Ovary (tissue), 9 donors: Measurements from ENCODE around the gene RASL12. TPM values are rescaled to one million over a fixed set of nuclear protein-coding genes. Genes with fewer than 3 reads are reported as not detected.

Experiments used
- DNase-seq, 5 donors: peaks; one replicate each; pipeline ENCODE4 v3.0.0-alpha.2; 2019 to 2020
- H3K27ac ChIP-seq, 2 donors: fragments of 200-600 bp; one replicate each; pipeline versions ENCODE4 v1.5.1 to v1.8.0; 2019 to 2022
- H3K27me3 ChIP-seq: fragments of 200-600 bp; one replicate; pipeline ENCODE4 v1.8.0; 2022
- H3K36me3 ChIP-seq: fragments of 200-600 bp; sonication (generic); one replicate; pipeline ENCODE4 v1.5.1; 2019
- H3K4me1 ChIP-seq: one replicate; pipeline ENCODE4 v1.8.1; 2013; ENCODE audit warnings: mild to moderate bottlenecking, moderate library complexity; ENCODE audit not compliant: insufficient read depth
- H3K4me3 ChIP-seq: fragments of 200-600 bp; sonication (generic); one replicate; pipeline ENCODE4 v1.5.1; 2017
- H3K9me3 ChIP-seq, 2 donors: fragments of 200-600 bp in 1 of 2; sonication (generic) in 1 of 2; one replicate each; pipeline versions ENCODE4 v1.5.1 to v1.8.1; 2013 to 2019; ENCODE audit warnings: mild to moderate bottlenecking in 1 of 2, moderate library complexity in 1 of 2
- CTCF ChIP-seq, 3 donors: fragments of 450-650 bp in 2 of 3; fragments of 200-600 bp in 1 of 3; IDR thresholded peaks; one replicate each; pipeline versions ENCODE4 v1.5.1 to v1.8.0; 2016 to 2022; ENCODE audit warnings: antibody characterized with exemption in 3 of 3, mild to moderate bottlenecking in 1 of 3
- EP300 ChIP-seq: sonication (generic); formaldehyde crosslinking; IDR thresholded peaks from one replicate; pipeline ENCODE4 v1.6.1; 2017; ENCODE audit warnings: antibody characterized with exemption
- POLR2A ChIP-seq: fragments of 450-650 bp; IDR thresholded peaks from one replicate; pipeline ENCODE4 v1.6.1; 2017; ENCODE audit warnings: antibody characterized with exemption, mild to moderate bottlenecking, moderate library complexity
- WGBS, 3 donors: extraction: QIAGEN DNeasy Blood & Tissue Kit in 1 of 3; methylation state at CpG; one replicate each; pipeline versions ENCODE4 v1.1.5 to v1.1.7; 2013 to 2017; 5-methylcytosine and 5-hydroxymethylcytosine counted together
- intact Hi-C, 4 donors: fragments of 100-400 bp; cut with DNase I; formaldehyde crosslinking; loops; one replicate each; pipeline versions ENCODE4 v1.11.0 to v1.15.1; 2022 to 2023
- polyA plus RNA-seq, 2 donors: library from polyadenylated mRNA; stranded (reverse); fragments of 200-250 nt in 1 of 2; fragments of 350-450 nt in 1 of 2; fragmentation: Illumina TruSeq in 1 of 2; extraction: RNeasy Lipid Tissue Mini Kit (QIAGEN cat#74804) in 1 of 2; gene quantifications; one replicate each; pipeline ENCODE4 v1.2.3, GENCODE V29; 2013 to 2014
- total RNA-seq, 7 donors: library from RNA; depleted of rRNA in 2 of 7; stranded (reverse); fragments of >200 nt in 2 of 7; fragmentation: NEBNext Ultra II Directional in 3 of 7; extraction: Animal tissue kit (Norgen Biotek cat#: 25700) in 3 of 7; gene quantifications; one replicate each; pipeline versions ENCODE4 v1.1.0 to v1.2.4, GENCODE V29; 2016 to 2023
- donor health status: DM: no; HTN: no; CAD: no; lungs with moderate emphysema.
- donor health status: DM: no; HTN: no; CAD: no.
- donor health status: Bipolar disorder and iron deficiency.
- donor health status: DM: yes; HTN: yes; CAD: no.
- donor health status: DM: no; HTN: no; CAD: no.
- donor health status: DM: yes; HTN: yes; CAD: no.

The RASL12 gene
- total and polyA plus RNA-seq, 9 donors: 4.8 to 31.1 (median 17.4) TPM

GRCh38 chr15:65055201-65055870 is 12.5 kb downstream of the RASL12 start:
- WGBS, 3 donors: 35 to 46% (median 40%) methylated on average over 6 of the region's 6 CpGs
- H3K27me3 ChIP-seq: no peaks in the 10 kb centered on the region
- intact Hi-C loops: loop anchor here in 3 of 4 donors (2.0 to 10.0 kb wide), 3 partner anchors 23 to 219 kb away; no protein-coding TSS in a partner anchor
- DNase-seq: peak in 1 of 5 donors; percentile 10
- H3K9me3 ChIP-seq: no peaks in the 10 kb centered on the region
- H3K27ac ChIP-seq: no peak overlapping the region
- no peak overlapping the region for H3K4me3 ChIP-seq
- no peaks in the 10 kb centered on the region for H3K4me1 ChIP-seq
- H3K36me3 ChIP-seq: no peaks in the 10 kb centered on the region
- no peak for TF ChIP-seq POLR2A
- TF ChIP-seq EP300: no peak
- no peak for TF ChIP-seq CTCF (IDR thresholded peaks at IDR 0.05)

DNA sequence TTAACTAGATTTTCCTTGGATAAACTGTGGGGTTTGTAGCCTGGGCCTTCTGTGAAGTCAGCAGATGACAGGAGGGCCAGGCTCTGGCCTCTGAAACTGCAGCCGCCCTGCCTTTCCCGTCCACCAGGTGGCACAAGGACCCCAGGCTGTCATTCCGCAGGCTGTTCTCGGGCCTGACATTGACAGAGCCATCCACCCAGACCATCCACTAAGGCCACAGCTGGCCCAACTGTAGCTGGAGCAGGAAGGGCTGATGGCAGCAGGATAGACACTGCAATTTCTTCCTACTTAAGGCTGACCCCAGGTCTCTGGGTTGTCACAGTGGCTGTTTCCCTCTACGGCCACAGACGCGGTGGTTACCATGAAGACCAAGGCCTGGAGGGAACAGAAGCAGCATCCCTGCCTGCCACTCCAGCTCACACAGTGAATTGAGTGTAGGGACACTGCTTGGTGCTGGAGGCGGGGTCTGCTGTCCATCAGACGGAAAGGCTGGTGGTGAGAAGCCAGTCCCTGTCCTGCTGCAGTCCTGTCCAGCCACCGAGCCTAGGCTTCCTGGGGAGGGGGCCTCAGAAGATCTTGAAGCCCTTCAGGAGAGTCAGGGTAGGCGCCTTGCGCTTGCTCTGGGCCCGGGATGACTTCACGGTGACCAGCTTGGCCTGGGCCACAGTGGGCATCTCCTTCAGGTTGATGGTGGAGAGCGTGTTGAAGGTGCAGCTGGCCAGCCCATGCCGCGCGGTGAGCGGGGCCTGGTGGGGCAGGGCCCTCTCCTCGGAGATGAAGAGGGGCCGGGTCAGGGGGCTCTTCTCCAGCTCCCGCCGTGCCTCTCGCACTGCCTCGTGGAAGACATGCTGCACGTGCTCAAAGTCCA is 13.2 kb downstream of the RASL12 start:
- Histone ChIP-seq H3K9me3 (no peaks in the 10 kb centered on the region), H3K27ac (no peak overlapping the region), H3K4me3 (no peak overlapping the region), H3K4me1 (no peaks in the 10 kb centered on the region), H3K36me3 (no peaks in the 10 kb centered on the region), H3K27me3 (no peaks in the 10 kb centered on the region)
- intact Hi-C loops: loop anchor here (2.0 to 10.0 kb wide), 4 partner anchors 24 to 220 kb away; no protein-coding TSS in a partner anchor
- 78 to 80% (median 79%) methylated on average over 26 of the region's 26 CpGs for WGBS, 3 donors
- DNase-seq: peak; percentile 66 to 85 (median 77)
- peak; percentile 85 to 89 (median 89) for TF ChIP-seq CTCF (IDR thresholded peaks at IDR 0.05)
- TF ChIP-seq POLR2A: peak; percentile 32
- no peak for TF ChIP-seq EP300

GRCh38 chr15:65052956-65053355 is 14.8 kb downstream of the RASL12 start:
- Histone ChIP-seq H3K4me1 (no peaks in the 10 kb centered on the region), H3K9me3 (no peaks in the 10 kb centered on the region), H3K27ac (no peak overlapping the region), H3K36me3 (no peaks in the 10 kb centered on the region), H3K4me3 (no peak overlapping the region), H3K27me3 (no peaks in the 10 kb centered on the region)
- DNase-seq: peak in 1 of 5 donors; percentile 1
- no peak for TF ChIP-seq EP300
- no peak for TF ChIP-seq CTCF (IDR thresholded peaks at IDR 0.05)
- no peak for TF ChIP-seq POLR2A
- WGBS, 3 donors: 77 to 88% (median 78%) methylated on average over 2 of the region's 2 CpGs
- intact Hi-C loops: loop anchor here in 2 of 4 donors (5.0 to 10.0 kb wide), 2 partner anchors 34 to 222 kb away; no protein-coding TSS in a partner anchor

DNA sequence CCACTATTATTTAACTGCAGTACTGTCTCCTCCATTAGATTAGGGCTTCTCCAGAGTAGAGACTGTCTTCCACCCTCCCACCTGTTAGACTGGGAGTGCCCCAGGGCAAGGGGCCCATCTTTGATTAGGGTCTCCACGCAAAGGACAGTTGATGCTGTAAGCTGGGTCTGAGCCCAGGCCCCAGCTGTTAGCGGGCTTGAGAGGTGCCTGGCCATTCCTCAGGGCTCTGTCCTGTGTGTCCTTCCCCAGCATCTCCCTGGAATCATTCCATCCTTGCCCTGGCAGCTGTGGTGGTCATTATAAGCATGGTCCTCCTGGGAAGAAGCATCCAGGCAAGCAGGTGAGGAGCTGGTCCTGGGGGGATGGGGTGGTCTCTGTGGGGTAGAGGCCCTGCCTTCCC is 16.5 kb downstream of the RASL12 start:
- no peak overlapping the region for H3K27ac ChIP-seq
- DNase-seq: peak in 1 of 5 donors; percentile 13
- H3K36me3 ChIP-seq: no peaks in the 10 kb centered on the region
- TF ChIP-seq POLR2A (no peak), EP300 (no peak)
- no peaks in the 10 kb centered on the region for H3K27me3 ChIP-seq
- intact Hi-C loops: loop anchor here in 2 of 4 donors (5.0 to 10.0 kb wide), 2 partner anchors 36 to 224 kb away; no protein-coding TSS in a partner anchor
- no peaks in the 10 kb centered on the region for H3K9me3 ChIP-seq
- H3K4me1 ChIP-seq: no peaks in the 10 kb centered on the region
- H3K4me3 ChIP-seq: no peak overlapping the region
- 60 to 86% (median 70%) methylated on average over 2 of the region's 2 CpGs for WGBS, 3 donors
